CD4-positive, CD25-positive, alpha-beta regulatory T cell (primary cell): ENCODE results near the gene STX8. TPM values are rescaled to one million over a fixed set of nuclear protein-coding genes. Genes with fewer than 3 reads are reported as not detected.

Source experiments
- ATAC-seq, 2 donors: fragments of 150-1000 bp; cut with Tn5 transposase; one replicate each; pipeline ENCODE4 v1.10.0; 2021; ENCODE audit warnings: low read depth in 2 of 2, moderate number of reproducible peaks in 2 of 2, moderate library complexity in 1 of 2
- DNase-seq, 3 donors: peaks; one replicate each; pipeline versions ENCODE4 v3.0.0 to v3.0.0-alpha.2; 2012 to 2022; ENCODE audit warnings: mixed read lengths in 1 of 3
- H3K27ac ChIP-seq: one replicate; pipeline ENCODE4 v1.7.0; 2013; ENCODE audit warnings: mild to moderate bottlenecking, low read length; ENCODE audit not compliant: insufficient read depth, poor library complexity, severe bottlenecking
- H3K27me3 ChIP-seq: one replicate; pipeline ENCODE4 v1.7.0; 2013; ENCODE audit warnings: low read length; ENCODE audit not compliant: control insufficient read depth, insufficient read depth
- H3K36me3 ChIP-seq: one replicate; pipeline ENCODE4 v1.7.0; 2013; ENCODE audit warnings: mild to moderate bottlenecking, low read length, moderate library complexity; ENCODE audit not compliant: control insufficient read depth, insufficient read depth
- H3K4me1 ChIP-seq: 2 replicates; pipeline ENCODE4 v1.7.0; 2013; ENCODE audit warnings: mild to moderate bottlenecking, low read length; ENCODE audit not compliant: insufficient read depth, control insufficient read depth, poor library complexity, severe bottlenecking
- H3K4me3 ChIP-seq: one replicate; pipeline ENCODE4 v1.7.0; 2013; ENCODE audit warnings: low read depth, mild to moderate bottlenecking, low read length, moderate library complexity
- H3K9me3 ChIP-seq, 2 experiments: 1 replicate in 1 of 2; 2 replicates in 1 of 2; pipeline ENCODE4 v1.7.0; 2013; ENCODE audit warnings: low read length in 2 of 2, mild to moderate bottlenecking in 1 of 2, moderate library complexity in 1 of 2; ENCODE audit not compliant: control insufficient read depth in 2 of 2
- H3K27ac Mint-ChIP-seq, 3 donors: one replicate each; pipeline ENCODE4 v1.8.0; 2020 to 2022; ENCODE audit warnings: mild to moderate bottlenecking in 3 of 3, mixed read lengths in 3 of 3, moderate library complexity in 2 of 3
- H3K27me3 Mint-ChIP-seq: one replicate; pipeline ENCODE4 v1.8.0; 2022; ENCODE audit warnings: mild to moderate bottlenecking, mixed read lengths
- H3K36me3 Mint-ChIP-seq: one replicate; pipeline ENCODE4 v1.8.0; 2020; ENCODE audit warnings: mixed read lengths
- H3K4me1 Mint-ChIP-seq, 4 donors: one replicate each; pipeline ENCODE4 v1.8.0; 2020 to 2022; ENCODE audit warnings: mixed read lengths in 4 of 4, mild to moderate bottlenecking in 1 of 4
- H3K4me3 Mint-ChIP-seq, 4 donors: one replicate each; pipeline ENCODE4 v1.8.0; 2020 to 2022; ENCODE audit warnings: mild to moderate bottlenecking in 4 of 4, mixed read lengths in 4 of 4, moderate library complexity in 3 of 4
- H3K9me3 Mint-ChIP-seq, 7 donors: one replicate each; pipeline ENCODE4 v1.8.0; 2020 to 2022; ENCODE audit warnings: mixed read lengths in 7 of 7, mild to moderate bottlenecking in 3 of 7, moderate library complexity in 2 of 7
- polyA plus RNA-seq, 4 donors: library from polyadenylated mRNA; unstranded; fragments of 300-500 nt; fragmentation: Illumina TruSeq; gene quantifications; one replicate each; pipeline ENCODE4 v1.2.3, GENCODE V29; 2021
- total RNA-seq: library from RNA; stranded (reverse); gene quantifications from one replicate; pipeline ENCODE4 v1.2.3, GENCODE V29; 2022

Gene STX8
- total and polyA plus RNA-seq, 5 donors from 2014 or later = 83.7 to 214 (median 170) TPM

GRCh38 chr17:9217151-9218056, 358.2 kb downstream of the STX8 start:
- H3K27me3 ChIP-seq = no peaks in the 10 kb centered on the region
- H3K36me3 Mint-ChIP-seq = no peaks in the 10 kb centered on the region
- H3K9me3 Mint-ChIP-seq = peaks cover 3 to 22% (median 7%) of the 10 kb centered on the region in 7 donors
- no peak overlapping the region for H3K27ac ChIP-seq
- H3K27me3 Mint-ChIP-seq = peaks cover 4% of the 10 kb centered on the region
- peaks cover 13 to 18% of the 10 kb centered on the region in 2 experiments for H3K9me3 ChIP-seq
- no peaks in the 10 kb centered on the region for H3K36me3 ChIP-seq
- H3K27ac Mint-ChIP-seq = no peak overlapping the region
- H3K4me1 Mint-ChIP-seq = no peaks in the 10 kb centered on the region
- H3K4me3 ChIP-seq = no peak overlapping the region
- ATAC-seq (no peak), DNase-seq (no peak)
- no peaks in the 10 kb centered on the region for H3K4me1 ChIP-seq
- H3K4me3 Mint-ChIP-seq = peak overlapping the region in 1 of 4 donors; percentile 88

- no peak for ATAC-seq
- H3K9me3 Mint-ChIP-seq = peaks cover 3 to 22% (median 7%) of the 10 kb centered on the region in 7 donors
- Histone ChIP-seq H3K27ac (no peak overlapping the region), H3K4me3 (no peak overlapping the region), H3K36me3 (no peaks in the 10 kb centered on the region), H3K27me3 (no peaks in the 10 kb centered on the region), H3K9me3 (peaks cover 13 to 18% of the 10 kb centered on the region in 2 experiments), H3K4me1 (no peaks in the 10 kb centered on the region)
- no peak overlapping the region for H3K27ac Mint-ChIP-seq
- no peaks in the 10 kb centered on the region for H3K36me3 Mint-ChIP-seq
- no peak overlapping the region for H3K4me3 Mint-ChIP-seq
- no peak for DNase-seq
- H3K27me3 Mint-ChIP-seq = peaks cover 9% of the 10 kb centered on the region
- peaks cover 0 to 5% (median 0%) of the 10 kb centered on the region in 4 donors for H3K4me1 Mint-ChIP-seq
These were observed 360.2 kb downstream of the STX8 start for GRCh38 chr17:9215465-9215864.

- no peaks in the 10 kb centered on the region for H3K36me3 ChIP-seq
- DNase-seq (no peak), ATAC-seq (no peak)
- H3K4me1 ChIP-seq = no peaks in the 10 kb centered on the region
- Mint-ChIP-seq H3K4me1 (peaks cover 0 to 5% (median 0%) of the 10 kb centered on the region in 4 donors), H3K4me3 (no peak overlapping the region), H3K36me3 (no peaks in the 10 kb centered on the region), H3K9me3 (peaks cover 3 to 22% (median 7%) of the 10 kb centered on the region in 7 donors), H3K27ac (no peak overlapping the region), H3K27me3 (peaks cover 9% of the 10 kb centered on the region)
- H3K27me3 ChIP-seq = no peaks in the 10 kb centered on the region
- no peak overlapping the region for H3K4me3 ChIP-seq
- no peak overlapping the region for H3K27ac ChIP-seq
- H3K9me3 ChIP-seq = peaks cover 13 to 18% of the 10 kb centered on the region in 2 experiments
These were observed 362.3 kb downstream of the STX8 start for GRCh38 chr17:9213303-9213640.

- H3K9me3 Mint-ChIP-seq = peaks cover 3 to 22% (median 7%) of the 10 kb centered on the region in 7 donors
- H3K36me3 ChIP-seq = no peaks in the 10 kb centered on the region
- H3K27ac Mint-ChIP-seq = no peak overlapping the region
- H3K36me3 Mint-ChIP-seq = no peaks in the 10 kb centered on the region
- peaks cover 6% of the 10 kb centered on the region for H3K27me3 Mint-ChIP-seq
- no peak overlapping the region for H3K4me3 ChIP-seq
- H3K27me3 ChIP-seq = no peaks in the 10 kb centered on the region
- H3K9me3 ChIP-seq = peaks cover 13 to 18% of the 10 kb centered on the region in 2 experiments
- ATAC-seq = no peak
- no peak for DNase-seq
- H3K4me1 ChIP-seq = no peaks in the 10 kb centered on the region
- peaks cover 0 to 5% (median 0%) of the 10 kb centered on the region in 4 donors for H3K4me1 Mint-ChIP-seq
- no peak overlapping the region for H3K4me3 Mint-ChIP-seq
- no peak overlapping the region for H3K27ac ChIP-seq
These were observed 363.0 kb downstream of the STX8 start for GRCh38 chr17:9212376-9213302.

GRCh38 chr17:9211133-9211765, 364.4 kb downstream of the STX8 start:
- ATAC-seq = no peak
- H3K27me3 Mint-ChIP-seq = peaks cover 10% of the 10 kb centered on the region

GRCh38 chr17:9209781-9210370, 365.7 kb downstream of the STX8 start:
- Histone ChIP-seq H3K4me1 (no peaks in the 10 kb centered on the region), H3K27me3 (no peaks in the 10 kb centered on the region), H3K36me3 (no peaks in the 10 kb centered on the region), H3K9me3 (no peaks in the 10 kb centered on the region), H3K27ac (no peak overlapping the region), H3K4me3 (no peak overlapping the region)
- Mint-ChIP-seq H3K36me3 (no peaks in the 10 kb centered on the region), H3K4me3 (no peak overlapping the region), H3K27ac (no peak overlapping the region), H3K27me3 (peaks cover 10% of the 10 kb centered on the region), H3K4me1 (peaks cover 0 to 5% (median 0%) of the 10 kb centered on the region in 4 donors), H3K9me3 (peaks cover 0 to 4% (median 0%) of the 10 kb centered on the region in 7 donors)
- no peak for ATAC-seq
- DNase-seq = no peak

More at GRCh38 chr17:9211133-9211765, 364.4 kb downstream of the STX8 start:
- Mint-ChIP-seq H3K4me3 (no peak overlapping the region), H3K36me3 (no peaks in the 10 kb centered on the region), H3K9me3 (peaks cover 0 to 12% (median 6%) of the 10 kb centered on the region in 7 donors), H3K27ac (no peak overlapping the region), H3K4me1 (peaks cover 0 to 5% (median 0%) of the 10 kb centered on the region in 4 donors)
- Histone ChIP-seq H3K4me3 (no peak overlapping the region), H3K9me3 (peaks cover 11% of the 10 kb centered on the region in 2 experiments), H3K27me3 (no peaks in the 10 kb centered on the region), H3K4me1 (no peaks in the 10 kb centered on the region), H3K36me3 (no peaks in the 10 kb centered on the region), H3K27ac (no peak overlapping the region)
- DNase-seq = no peak

GRCh38 chr17:9209347-9209746, 366.3 kb downstream of the STX8 start:
- Histone ChIP-seq H3K4me1 (no peaks in the 10 kb centered on the region), H3K27ac (no peak overlapping the region), H3K36me3 (no peaks in the 10 kb centered on the region), H3K27me3 (no peaks in the 10 kb centered on the region), H3K9me3 (no peaks in the 10 kb centered on the region), H3K4me3 (no peak overlapping the region)
- Mint-ChIP-seq H3K27ac (no peak overlapping the region), H3K4me1 (peaks cover 0 to 5% (median 0%) of the 10 kb centered on the region in 4 donors), H3K27me3 (peaks cover 10% of the 10 kb centered on the region), H3K36me3 (no peaks in the 10 kb centered on the region), H3K4me3 (no peak overlapping the region), H3K9me3 (peaks cover 0 to 4% (median 0%) of the 10 kb centered on the region in 7 donors)
- ATAC-seq (no peak), DNase-seq (no peak)
